ENCODE results near the gene KLHL29.

The KLHL29 gene

GRCh38 chr2:23452372-23452771 is 67.4 kb downstream of the KLHL29 start:
- DNase-seq: no peak

GRCh38 chr2:23452853-23453420 is 68.0 kb downstream of the KLHL29 start:
- peak; percentile 77 for DNase-seq

GRCh38 chr2:23453432-23453831 is 68.5 kb downstream of the KLHL29 start:
- DNase-seq: no peak

- no peak for DNase-seq
Measured at GRCh38 chr2:23453836-23454460, 69.0 kb downstream of the KLHL29 start.

GRCh38 chr2:23454501-23455120 is 69.6 kb downstream of the KLHL29 start:
- DNase-seq: no peak

- no peak for DNase-seq
Measured at GRCh38 chr2:23456396-23456795, 71.4 kb downstream of the KLHL29 start.

GRCh38 chr2:23456881-23457760 is 72.1 kb downstream of the KLHL29 start:
- DNase-seq: peak; percentile 31

- no peak for DNase-seq
Measured at GRCh38 chr2:23457990-23458682, 73.2 kb downstream of the KLHL29 start.

GRCh38 chr2:23459032-23459431 is 74.1 kb downstream of the KLHL29 start:
- DNase-seq: no peak

GRCh38 chr2:23460228-23460627 is 75.2 kb downstream of the KLHL29 start:
- no peak for DNase-seq

GRCh38 chr2:23460993-23461392 is 76.0 kb downstream of the KLHL29 start:
- no peak for DNase-seq

GRCh38 chr2:23464156-23464555 is 79.2 kb downstream of the KLHL29 start:
- no peak for DNase-seq

GRCh38 chr2:23464905-23465537 is 80.0 kb downstream of the KLHL29 start:
- no peak for DNase-seq

GRCh38 chr2:23465936-23466335 is 81.0 kb downstream of the KLHL29 start:
- DNase-seq: no peak

- no peak for DNase-seq
Measured at GRCh38 chr2:23467618-23468017, 82.6 kb downstream of the KLHL29 start.

- no peak for DNase-seq
Measured at GRCh38 chr2:23468474-23469141, 83.6 kb downstream of the KLHL29 start.

GRCh38 chr2:23469142-23469540 is 84.2 kb downstream of the KLHL29 start:
- no peak for DNase-seq

GRCh38 chr2:23475036-23475435 is 90.1 kb downstream of the KLHL29 start:
- DNase-seq: no peak

GRCh38 chr2:23475473-23475872 is 90.5 kb downstream of the KLHL29 start:
- no peak for DNase-seq

- DNase-seq: no peak
Measured at GRCh38 chr2:23476786-23477185, 91.8 kb downstream of the KLHL29 start.

- DNase-seq: no peak
Measured at GRCh38 chr2:23477392-23477791, 92.4 kb downstream of the KLHL29 start.
